Activated naive CD8-positive, alpha-beta T cell treated with anti-CD3 and anti-CD28 coated beads, Interleukin-2, amount 10 ng/mL, durations not matched to agents 7 days and 5 days (primary cell): ENCODE results near the gene FHIT. TPM values are rescaled to one million over a fixed set of nuclear protein-coding genes. Genes with fewer than 3 reads are reported as not detected.
"Not testable (repeated sequence)": the region's sequence is repeated elsewhere in the genome, so short reads cannot be mapped to it uniquely, and the experiment has no call there.

ENCODE experiments used
- ATAC-seq: fragments of 150-1000 bp; cut with Tn5 transposase; one replicate; pipeline ENCODE4 v1.10.0; 2021; ENCODE audit warnings: low read depth, moderate library complexity
- POLR2A ChIA-PET: fragments of 350-600 bp; sonication (Branson Sonifier 250); formaldehyde crosslinking; loops from one replicate; lab custom pipeline; 2021; ENCODE audit warnings: antibody characterized with exemption; lab: Charles Lee
- DNase-seq: peaks from one replicate; pipeline ENCODE4 v3.0.0; 2021
- H3K27ac Mint-ChIP-seq: one replicate; pipeline ENCODE4 v1.8.0; 2022; ENCODE audit warnings: mild to moderate bottlenecking, mixed read lengths
- H3K27me3 Mint-ChIP-seq: one replicate; pipeline ENCODE4 v1.8.0; 2022; ENCODE audit warnings: mild to moderate bottlenecking, moderate library complexity, mixed read lengths
- H3K36me3 Mint-ChIP-seq: one replicate; pipeline ENCODE4 v1.8.0; 2021; ENCODE audit warnings: mild to moderate bottlenecking, mixed read lengths
- H3K4me1 Mint-ChIP-seq: one replicate; pipeline ENCODE4 v1.8.0; 2021; ENCODE audit warnings: mixed read lengths
- H3K4me3 Mint-ChIP-seq: one replicate; pipeline ENCODE4 v1.8.0; 2022; ENCODE audit warnings: mild to moderate bottlenecking, moderate library complexity, mixed read lengths
- H3K9me3 Mint-ChIP-seq: one replicate; pipeline ENCODE4 v1.8.0; 2021; ENCODE audit warnings: mixed read lengths
- total RNA-seq, 2 experiments: library from RNA; stranded (reverse); gene quantifications; one replicate each; pipeline ENCODE4 v1.2.3, GENCODE V29; 2021

The FHIT gene
- total RNA-seq, 2 experiments from 2014 or later, result 3.7 to 5.8 TPM

DNA sequence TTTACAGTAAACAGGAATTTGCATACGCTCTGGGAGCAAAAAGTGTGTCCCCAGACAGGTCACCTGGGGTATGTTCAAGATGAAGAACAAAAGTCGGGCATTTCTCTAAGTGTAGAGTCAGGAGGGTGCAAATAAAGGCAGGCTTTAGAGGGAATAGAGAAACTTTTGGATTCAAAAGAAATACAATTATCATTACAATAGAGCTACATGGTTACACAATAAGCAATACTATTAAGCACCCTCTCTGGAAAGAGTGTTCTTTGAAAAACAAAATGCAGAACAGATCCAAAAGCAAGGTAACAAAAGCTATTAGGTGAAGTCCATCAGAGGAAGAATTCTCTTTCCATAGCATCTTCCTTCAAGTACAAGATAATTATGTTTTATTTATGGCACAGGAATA lies 679.7 kb downstream of the FHIT start:
- no peaks in the 10 kb centered on the region for H3K9me3 Mint-ChIP-seq
- ATAC-seq (no peak), DNase-seq (no peak)
- POLR2A ChIA-PET, result no interaction called here
- H3K4me3 Mint-ChIP-seq, result no peak overlapping the region
- H3K36me3 Mint-ChIP-seq, result no peaks in the 10 kb centered on the region
- H3K27ac Mint-ChIP-seq, result no peak overlapping the region
- no peaks in the 10 kb centered on the region for H3K4me1 Mint-ChIP-seq
- H3K27me3 Mint-ChIP-seq, result no peaks in the 10 kb centered on the region

DNA sequence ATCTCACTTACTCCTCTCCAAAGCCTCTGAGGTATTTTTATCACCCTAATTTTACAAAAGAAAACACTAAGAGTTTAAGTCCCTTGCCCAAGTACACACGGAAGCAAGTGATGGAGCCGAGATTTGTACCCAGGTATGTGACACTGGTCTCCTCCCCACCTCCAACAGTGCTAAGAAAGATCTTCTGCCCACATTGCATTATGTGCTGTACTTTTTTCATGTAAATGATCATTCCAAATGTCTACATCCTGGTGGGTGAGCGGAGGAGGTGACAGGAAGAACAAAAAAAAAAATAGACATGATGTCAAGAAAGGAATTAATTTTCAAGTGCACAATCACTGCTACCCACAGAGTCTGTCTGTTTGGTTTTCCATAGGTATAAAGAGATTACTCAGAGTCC lies 694.1 kb downstream of the FHIT start:
- ATAC-seq, result no peak
- H3K4me1 Mint-ChIP-seq, result peaks cover 8% of the 10 kb centered on the region
- peaks cover 3% of the 10 kb centered on the region for H3K9me3 Mint-ChIP-seq
- no peak for DNase-seq
- POLR2A ChIA-PET, result no interaction called here
- H3K27me3 Mint-ChIP-seq, result no peaks in the 10 kb centered on the region
- H3K4me3 Mint-ChIP-seq, result no peak overlapping the region
- H3K36me3 Mint-ChIP-seq, result no peaks in the 10 kb centered on the region
- no peak overlapping the region for H3K27ac Mint-ChIP-seq

DNA sequence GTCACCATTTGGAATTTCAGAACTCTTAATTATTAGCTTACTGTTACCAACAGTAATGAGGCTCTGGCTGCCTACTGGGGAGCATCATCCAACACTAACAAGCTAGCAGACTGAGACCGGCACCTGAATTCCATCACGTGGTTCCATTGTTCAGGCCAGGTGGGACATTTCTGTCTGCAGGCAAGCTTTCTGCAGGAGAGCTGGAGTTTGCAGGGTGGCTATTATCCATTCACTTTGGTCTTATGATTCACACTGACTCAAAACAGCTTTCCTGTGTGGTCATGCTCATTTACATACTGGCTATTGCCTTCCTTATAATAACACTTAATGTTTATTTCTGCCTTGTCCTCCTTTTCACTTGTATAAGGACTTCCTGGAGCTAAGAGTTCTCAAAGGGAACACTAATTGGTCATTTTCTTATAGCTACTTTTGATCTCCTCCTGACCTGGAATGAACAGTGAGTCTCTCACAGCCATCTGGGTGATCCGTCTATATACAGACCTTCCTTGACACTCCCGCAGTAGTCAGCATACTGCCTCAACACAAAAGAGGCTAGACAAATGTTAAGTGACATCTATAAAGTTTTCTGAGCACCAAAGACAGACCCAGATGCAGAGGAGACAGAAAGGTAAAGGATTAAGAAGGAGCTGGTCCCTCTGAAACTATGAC lies 695.4 kb downstream of the FHIT start:
- Mint-ChIP-seq H3K36me3 (no peaks in the 10 kb centered on the region), H3K9me3 (peaks cover 6% of the 10 kb centered on the region), H3K4me1 (peaks cover 8% of the 10 kb centered on the region), H3K4me3 (no peak overlapping the region), H3K27me3 (no peaks in the 10 kb centered on the region), H3K27ac (no peak overlapping the region)
- DNase-seq (no peak), ATAC-seq (no peak)
- POLR2A ChIA-PET, result no interaction called here

DNA sequence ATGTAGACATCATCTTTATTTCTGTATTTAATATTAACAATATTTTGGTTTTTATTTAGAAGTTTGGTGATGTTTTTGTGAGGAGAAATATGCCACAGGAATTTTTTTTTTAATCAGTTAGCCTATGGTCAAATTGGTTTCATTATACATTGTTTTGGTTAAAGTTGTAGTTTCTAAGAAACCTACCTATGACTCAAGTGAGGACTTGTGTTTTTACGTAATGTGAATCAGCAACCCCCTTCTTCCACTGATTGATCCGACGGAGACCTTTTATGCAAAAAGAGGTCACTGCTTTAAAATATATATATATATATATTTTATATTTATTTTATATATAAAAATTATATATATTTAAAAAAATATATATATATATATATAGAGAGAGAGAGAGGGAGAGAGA lies 698.1 kb downstream of the FHIT start:
- Mint-ChIP-seq H3K4me3 (no peak overlapping the region), H3K9me3 (peaks cover 7% of the 10 kb centered on the region), H3K27me3 (no peaks in the 10 kb centered on the region), H3K27ac (no peak overlapping the region), H3K4me1 (peaks cover 8% of the 10 kb centered on the region), H3K36me3 (no peaks in the 10 kb centered on the region)
- ATAC-seq (no peak), DNase-seq (no peak)
- POLR2A ChIA-PET, result no interaction called here

DNA sequence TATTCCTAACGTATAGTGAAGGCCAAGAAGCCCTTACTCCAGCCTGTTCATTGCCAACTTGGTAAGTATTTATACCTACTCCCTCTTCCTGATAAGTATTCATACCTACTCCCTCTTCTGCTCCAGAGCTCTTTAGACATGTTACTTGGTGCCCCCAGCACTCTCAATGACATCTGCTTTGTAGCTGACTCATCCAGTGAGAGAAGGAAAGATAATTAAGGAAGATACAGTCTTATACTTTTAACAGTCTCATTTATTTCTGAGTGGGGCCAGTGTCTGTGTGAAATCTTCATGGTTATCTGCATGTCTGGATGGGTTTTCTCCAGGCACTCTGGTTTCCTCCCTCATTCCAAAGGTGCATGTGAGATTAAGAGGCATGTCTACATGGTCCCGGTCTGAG lies 698.7 kb downstream of the FHIT start:
- Mint-ChIP-seq H3K27me3 (no peaks in the 10 kb centered on the region), H3K4me3 (no peak overlapping the region), H3K4me1 (peaks cover 8% of the 10 kb centered on the region), H3K27ac (no peak overlapping the region), H3K9me3 (peaks cover 7% of the 10 kb centered on the region), H3K36me3 (no peaks in the 10 kb centered on the region)
- ATAC-seq, result no peak
- no peak for DNase-seq
- POLR2A ChIA-PET, result no interaction called here

DNA sequence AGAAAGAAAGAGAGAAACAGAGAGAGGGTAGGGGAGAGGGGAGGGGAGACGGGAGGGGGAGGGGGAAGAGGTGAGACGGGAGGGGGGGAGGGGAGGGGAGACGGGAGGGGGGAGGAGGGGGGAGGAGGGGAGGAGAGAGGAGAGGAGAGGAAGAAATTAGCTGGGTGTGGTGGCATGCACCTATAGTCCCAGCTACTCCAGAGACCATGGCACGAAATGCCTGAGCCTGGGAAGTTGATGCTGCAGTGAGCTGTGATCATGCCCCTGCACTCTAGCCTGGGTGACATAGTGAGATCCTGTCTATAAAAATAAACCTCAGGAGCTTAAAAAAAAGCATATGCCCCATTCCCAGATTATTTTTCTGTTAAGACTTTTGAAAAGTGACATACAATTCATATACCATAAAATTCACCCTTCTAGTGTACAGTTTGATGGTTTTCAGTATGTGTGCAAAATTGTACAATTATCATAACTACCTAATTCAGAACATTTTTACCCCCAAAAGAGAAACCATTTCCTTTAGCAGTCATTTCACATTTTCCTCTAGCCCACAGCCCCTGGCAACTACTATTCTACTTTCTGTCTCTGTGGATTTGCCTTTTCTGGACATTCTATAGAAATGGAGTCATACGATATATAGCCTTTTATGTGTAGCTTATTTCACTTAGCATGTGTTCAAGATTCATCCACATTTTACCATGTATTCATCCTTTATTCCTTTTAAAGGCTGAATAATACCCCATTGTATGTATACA lies 699.6 kb downstream of the FHIT start:
- H3K4me3 Mint-ChIP-seq, result no peak overlapping the region
- no peak for DNase-seq
- peaks cover 5% of the 10 kb centered on the region for H3K9me3 Mint-ChIP-seq
- no peaks in the 10 kb centered on the region for H3K36me3 Mint-ChIP-seq
- peaks cover 8% of the 10 kb centered on the region for H3K4me1 Mint-ChIP-seq
- no peak for ATAC-seq
- POLR2A ChIA-PET, result no interaction called here
- H3K27me3 Mint-ChIP-seq, result no peaks in the 10 kb centered on the region
- no peak overlapping the region for H3K27ac Mint-ChIP-seq

DNA sequence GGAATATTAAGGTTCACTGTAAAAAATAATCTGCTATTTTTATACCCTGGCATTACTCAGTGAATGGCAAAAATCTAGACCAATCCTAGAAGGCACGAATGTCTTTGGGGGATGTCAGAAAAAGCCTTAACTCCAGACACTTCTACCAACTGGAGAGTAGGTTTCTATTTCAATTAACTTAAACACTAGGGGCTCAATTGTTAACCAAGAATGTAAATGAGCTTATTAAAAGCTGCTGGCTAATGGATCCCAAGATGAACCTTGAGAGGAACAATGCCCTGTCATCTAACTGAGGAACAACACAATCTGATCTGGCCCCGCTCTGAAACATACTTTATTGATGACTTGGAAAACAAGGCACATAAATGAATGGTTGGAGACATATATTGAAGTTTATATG lies 701.4 kb downstream of the FHIT start:
- ATAC-seq (no peak), DNase-seq (no peak)
- Mint-ChIP-seq H3K27me3 (no peaks in the 10 kb centered on the region), H3K4me3 (no peak overlapping the region), H3K27ac (no peak overlapping the region), H3K9me3 (peaks cover 5% of the 10 kb centered on the region), H3K4me1 (no peaks in the 10 kb centered on the region), H3K36me3 (no peaks in the 10 kb centered on the region)
- POLR2A ChIA-PET, result no interaction called here

DNA sequence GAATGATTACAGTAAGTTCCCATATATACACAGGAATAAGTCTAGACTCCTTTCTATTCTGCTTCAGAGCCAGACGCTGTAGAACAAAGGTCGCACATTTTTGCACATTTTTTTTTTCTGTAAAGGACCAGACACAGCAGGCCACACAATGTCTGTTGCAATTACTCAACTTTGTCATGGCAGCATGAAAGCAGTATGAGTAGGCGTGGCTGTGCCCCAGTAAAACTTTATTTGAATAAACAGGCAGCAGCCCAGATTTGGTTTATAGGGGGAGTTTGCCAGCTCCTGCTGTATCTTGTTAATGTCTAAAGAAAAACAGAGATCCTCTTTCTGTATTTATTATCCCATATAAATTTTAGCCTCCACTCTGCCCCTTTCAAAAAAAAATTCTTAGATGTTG lies 708.3 kb downstream of the FHIT start:
- Mint-ChIP-seq H3K4me1 (no peaks in the 10 kb centered on the region), H3K36me3 (no peaks in the 10 kb centered on the region), H3K9me3 (peaks cover 3% of the 10 kb centered on the region), H3K27ac (no peak overlapping the region), H3K4me3 (no peak overlapping the region), H3K27me3 (no peaks in the 10 kb centered on the region)
- ATAC-seq (no peak), DNase-seq (no peak)
- POLR2A ChIA-PET, result no interaction called here

DNA sequence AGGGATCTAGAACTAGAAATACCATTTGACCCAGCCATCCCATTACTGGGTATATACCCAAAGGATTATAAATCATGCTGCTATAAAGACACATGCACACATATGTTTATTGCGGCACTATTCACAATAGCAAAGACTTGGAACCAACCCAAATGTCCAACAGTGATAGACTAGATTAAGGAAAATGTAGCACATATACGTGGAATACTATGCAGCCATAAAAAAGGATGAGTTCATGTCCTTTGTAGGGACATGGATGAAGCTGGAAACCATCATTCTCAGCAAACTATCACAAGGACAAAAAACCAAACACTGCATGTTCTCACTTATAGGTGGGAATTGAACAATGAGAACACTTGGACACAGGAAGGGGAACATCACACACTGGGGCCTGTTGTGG lies 711.9 kb downstream of the FHIT start:
- H3K4me1 Mint-ChIP-seq, H3K4me3 Mint-ChIP-seq, DNase-seq, H3K36me3 Mint-ChIP-seq, H3K9me3 Mint-ChIP-seq, POLR2A ChIA-PET, H3K27ac Mint-ChIP-seq, H3K27me3 Mint-ChIP-seq, ATAC-seq: not testable (repeated sequence)

DNA sequence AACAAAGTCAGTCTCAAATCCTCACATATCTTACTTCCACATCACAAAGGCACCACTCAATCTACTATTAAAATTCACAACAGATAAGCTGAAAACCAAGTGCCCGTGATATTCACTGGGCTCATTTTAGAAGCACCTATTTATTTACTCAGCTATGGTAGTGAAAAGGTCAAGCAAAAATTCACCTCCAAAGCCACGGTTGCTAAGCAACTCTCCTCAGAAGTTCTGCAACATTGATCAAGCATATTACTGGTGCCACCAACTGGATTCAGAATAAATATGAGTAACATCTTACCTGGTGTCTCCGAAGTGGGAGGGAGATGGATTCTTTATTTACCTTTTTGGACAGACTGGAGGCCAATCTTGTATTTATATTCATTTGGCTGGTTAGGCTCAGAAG lies 714.8 kb downstream of the FHIT start:
- H3K9me3 Mint-ChIP-seq, result peaks cover 7% of the 10 kb centered on the region
- H3K27me3 Mint-ChIP-seq, result no peaks in the 10 kb centered on the region

DNA sequence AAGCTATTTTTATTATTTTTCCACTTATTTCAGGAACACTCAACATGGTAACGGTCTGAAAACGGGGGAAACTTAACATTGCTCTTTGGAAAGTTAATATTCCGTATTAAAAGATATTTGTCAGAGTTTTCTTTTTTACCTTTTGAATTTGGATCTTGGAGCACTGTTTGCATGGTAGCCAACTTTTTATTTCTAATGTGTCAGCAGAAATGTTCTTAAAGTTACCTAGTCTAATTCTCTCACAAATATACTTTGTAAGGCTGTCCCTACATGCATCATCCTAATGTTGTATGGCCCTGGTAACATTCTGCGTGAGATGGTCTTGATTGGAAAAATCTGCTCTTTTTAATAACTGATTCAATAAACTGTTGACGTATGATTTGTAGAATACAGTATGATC lies 719.5 kb downstream of the FHIT start:
- Mint-ChIP-seq H3K27ac (no peak overlapping the region), H3K9me3 (peaks cover 4% of the 10 kb centered on the region), H3K4me3 (no peak overlapping the region), H3K36me3 (no peaks in the 10 kb centered on the region), H3K27me3 (no peaks in the 10 kb centered on the region), H3K4me1 (no peaks in the 10 kb centered on the region)
- POLR2A ChIA-PET, result no interaction called here
- ATAC-seq (no peak), DNase-seq (no peak)

More for the DNA sequence above, 714.8 kb downstream of the FHIT start:
- H3K36me3 Mint-ChIP-seq, result no peaks in the 10 kb centered on the region
- H3K27ac Mint-ChIP-seq, result no peak overlapping the region
- no peaks in the 10 kb centered on the region for H3K4me1 Mint-ChIP-seq
- POLR2A ChIA-PET, result no interaction called here
- no peak for DNase-seq
- no peak overlapping the region for H3K4me3 Mint-ChIP-seq
- no peak for ATAC-seq

DNA sequence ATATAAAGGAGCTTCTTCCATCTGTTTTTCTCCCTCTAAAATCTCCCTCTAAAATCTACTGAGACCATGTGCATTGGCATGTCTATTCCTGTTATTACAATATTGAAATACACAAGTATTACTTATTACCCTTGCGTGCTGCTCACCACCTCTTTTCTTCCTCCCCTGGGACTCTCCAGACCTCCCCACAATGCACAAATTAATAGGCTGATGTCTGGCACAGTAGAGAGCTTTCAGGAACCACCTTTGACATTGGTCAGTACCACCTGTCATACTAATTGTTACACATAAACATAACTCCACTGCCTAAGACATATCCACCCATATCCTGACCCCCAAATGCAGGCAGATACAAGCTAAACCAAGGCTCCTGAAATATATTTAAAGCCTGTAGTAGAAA lies 722.6 kb downstream of the FHIT start:
- DNase-seq (no peak), ATAC-seq (no peak)
- POLR2A ChIA-PET, result no interaction called here
- H3K36me3 Mint-ChIP-seq, result no peaks in the 10 kb centered on the region
- no peak overlapping the region for H3K27ac Mint-ChIP-seq
- H3K9me3 Mint-ChIP-seq, result peaks cover 4% of the 10 kb centered on the region
- no peaks in the 10 kb centered on the region for H3K4me1 Mint-ChIP-seq
- no peaks in the 10 kb centered on the region for H3K27me3 Mint-ChIP-seq
- H3K4me3 Mint-ChIP-seq, result no peak overlapping the region

DNA sequence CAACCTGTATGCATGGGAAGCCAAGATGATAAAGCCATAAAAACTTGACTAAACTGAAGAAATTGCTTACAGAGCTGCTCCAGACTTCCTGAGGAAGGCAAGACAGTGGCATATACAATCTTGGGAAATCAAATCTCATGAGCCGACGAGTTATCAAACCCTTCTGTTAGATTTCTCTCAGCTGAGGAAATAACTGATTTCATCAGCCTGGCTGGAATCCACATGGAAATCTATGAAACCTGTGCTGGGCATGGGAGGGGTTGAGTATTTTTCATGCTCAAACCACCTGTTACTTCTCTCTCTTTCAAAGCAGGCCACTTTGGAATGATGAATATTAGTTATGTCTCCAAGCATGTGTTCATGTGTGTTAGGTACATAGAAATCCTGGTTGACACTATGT lies 727.7 kb downstream of the FHIT start:
- POLR2A ChIA-PET, result no interaction called here
- Mint-ChIP-seq H3K36me3 (no peaks in the 10 kb centered on the region), H3K27ac (no peak overlapping the region), H3K27me3 (no peaks in the 10 kb centered on the region), H3K4me1 (no peaks in the 10 kb centered on the region), H3K4me3 (no peak overlapping the region), H3K9me3 (peaks cover 5% of the 10 kb centered on the region)
- DNase-seq, result no peak
- ATAC-seq, result no peak

DNA sequence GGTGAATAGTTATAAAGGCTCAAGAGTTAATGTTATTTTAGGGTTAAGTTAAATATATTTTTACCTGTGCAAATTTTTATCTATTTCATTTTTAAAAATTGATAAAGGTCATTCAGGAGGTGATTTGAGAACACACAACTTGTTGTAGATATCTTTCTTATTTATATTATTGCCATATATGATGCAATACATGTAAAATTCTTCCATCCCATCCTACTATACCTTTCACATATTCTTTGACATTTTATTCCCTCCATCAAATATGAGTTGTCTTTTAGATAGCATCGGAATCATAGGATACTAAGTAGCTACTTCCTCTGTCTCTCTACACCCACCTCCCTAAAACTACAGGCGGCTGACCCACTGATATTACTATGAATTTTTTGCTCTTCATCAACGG lies 734.1 kb downstream of the FHIT start:
- ATAC-seq (no peak), DNase-seq (no peak)
- POLR2A ChIA-PET, result no interaction called here
- Mint-ChIP-seq H3K4me1 (no peaks in the 10 kb centered on the region), H3K9me3 (peaks cover 6% of the 10 kb centered on the region), H3K36me3 (no peaks in the 10 kb centered on the region), H3K4me3 (no peak overlapping the region), H3K27ac (no peak overlapping the region), H3K27me3 (no peaks in the 10 kb centered on the region)
